ENCODE results near the gene REEP1.

The REEP1 gene

GRCh38 chr2:86309966-86310365 lies 27.5 kb downstream of the REEP1 start:
- DNase-seq (ENCODE audit: low spot score): no peak
- no peak for TF ChIP-seq CTCF (IDR thresholded peaks at IDR 0.05)
- Histone ChIP-seq H3K4me3 (no peak overlapping the region), H3K27ac (no peak overlapping the region)

GRCh38 chr2:86308984-86309695 lies 28.3 kb downstream of the REEP1 start:
- no peak for TF ChIP-seq CTCF (IDR thresholded peaks at IDR 0.05)
- Histone ChIP-seq H3K27ac (no peak overlapping the region), H3K4me3 (no peak overlapping the region)
- DNase-seq (ENCODE audit: low spot score): no peak

- TF ChIP-seq CTCF (IDR thresholded peaks at IDR 0.05): no peak
- no peak overlapping the region for H3K4me3 ChIP-seq
- no peak overlapping the region for H3K27ac ChIP-seq
- DNase-seq (ENCODE audit: low spot score): no peak
Measured at GRCh38 chr2:86308356-86308755, 29.1 kb downstream of the REEP1 start.

GRCh38 chr2:86307431-86307830 lies 30.0 kb downstream of the REEP1 start:
- Histone ChIP-seq H3K4me3 (no peak overlapping the region), H3K27ac (no peak overlapping the region)
- TF ChIP-seq CTCF (IDR thresholded peaks at IDR 0.05): no peak
- DNase-seq (ENCODE audit: low spot score): no peak

- DNase-seq (ENCODE audit: low spot score): no peak
- Histone ChIP-seq H3K27ac (no peak overlapping the region), H3K4me3 (no peak overlapping the region)
- no peak for TF ChIP-seq CTCF (IDR thresholded peaks at IDR 0.05)
Measured at GRCh38 chr2:86305915-86306254, 31.5 kb downstream of the REEP1 start.

- DNase-seq (ENCODE audit: low spot score): no peak
- no peak for TF ChIP-seq CTCF (IDR thresholded peaks at IDR 0.05)
Measured at GRCh38 chr2:86305195-86305914, 32.1 kb downstream of the REEP1 start.

GRCh38 chr2:86304416-86304815 lies 33.0 kb downstream of the REEP1 start:
- no peak for DNase-seq (ENCODE audit: low spot score)
- H3K27ac ChIP-seq: no peak overlapping the region
- TF ChIP-seq CTCF (IDR thresholded peaks at IDR 0.05): no peak
- no peak overlapping the region for H3K4me3 ChIP-seq

More at GRCh38 chr2:86305195-86305914, 32.1 kb downstream of the REEP1 start:
- Histone ChIP-seq H3K27ac (no peak overlapping the region), H3K4me3 (no peak overlapping the region)

All from coronary artery (tissue), 2 donors.